Activated CD4-positive, alpha-beta T cell treated with anti-CD3 and anti-CD28 coated beads, Interleukin-2, amount 50 U/mL, for 24 hours (primary cell): Measurements from ENCODE around the gene LMO1.

Source experiments
- DNase-seq, 2 donors: peaks; one replicate each; pipeline ENCODE4 v3.0.0-alpha.2; 2020; ENCODE audit warnings: low read depth in 1 of 2, low spot score in 1 of 2

The LMO1 gene

GRCh38 chr11:8288824-8289491 is 25.3 kb upstream of the LMO1 start:
- no peak for DNase-seq

DNA sequence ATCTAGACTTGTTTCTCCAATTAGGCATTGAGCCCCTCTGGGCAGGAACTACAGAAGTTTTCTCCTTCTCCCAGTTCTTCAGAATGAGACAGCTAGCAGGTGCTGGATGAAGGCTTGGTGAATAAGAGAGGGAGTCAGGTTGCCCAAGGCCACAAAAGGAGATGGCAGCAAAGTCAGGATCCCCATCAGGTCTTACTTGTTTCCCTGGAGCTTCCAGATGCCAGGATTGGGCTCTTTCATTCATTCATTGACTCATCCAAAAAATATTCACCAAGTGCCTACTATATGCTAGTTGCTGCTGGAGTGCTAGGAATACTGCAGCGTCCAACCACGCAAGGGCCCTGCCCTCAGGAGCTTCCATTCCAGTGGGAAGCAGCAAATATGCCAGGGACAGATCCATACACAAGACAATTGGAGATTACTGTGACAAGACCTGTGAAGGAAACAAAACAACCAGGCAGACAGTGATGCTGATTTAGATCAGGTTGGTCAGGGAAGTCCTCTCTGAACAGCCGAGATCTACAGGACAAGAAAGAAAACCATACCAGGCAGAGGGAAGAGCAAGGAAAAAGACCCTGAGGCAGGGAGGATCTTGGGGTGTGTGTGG is 24.6 kb upstream of the LMO1 start:
- no peak for DNase-seq

GRCh38 chr11:8287703-8288102 is 24.0 kb upstream of the LMO1 start:
- DNase-seq = no peak

GRCh38 chr11:8287297-8287696 is 23.6 kb upstream of the LMO1 start:
- no peak for DNase-seq

- DNase-seq = no peak
These were observed 23.2 kb upstream of the LMO1 start for GRCh38 chr11:8286886-8287285.

DNA sequence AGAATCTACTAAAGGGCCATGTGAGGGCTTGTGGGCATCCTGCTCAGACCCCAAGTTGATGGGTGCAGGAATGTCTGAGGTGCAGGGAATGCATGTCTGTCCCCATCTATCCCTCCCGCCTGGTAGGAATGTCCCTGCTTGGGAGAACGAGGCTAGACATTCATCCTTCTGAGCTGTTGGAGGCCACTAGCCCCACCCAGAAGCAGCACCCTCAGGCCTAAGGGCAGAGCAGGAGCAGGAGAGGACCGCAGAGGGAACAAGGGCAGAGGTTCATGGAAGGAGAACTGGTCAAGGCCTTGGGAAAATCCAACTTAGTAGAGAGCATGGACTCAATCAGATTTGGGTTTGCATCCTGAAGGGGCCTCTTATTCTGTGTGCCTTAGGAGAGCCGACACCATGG is 22.1 kb upstream of the LMO1 start:
- DNase-seq = no peak

GRCh38 chr11:8285228-8285627 is 21.6 kb upstream of the LMO1 start:
- no peak for DNase-seq

GRCh38 chr11:8283465-8284230 is 20.0 kb upstream of the LMO1 start:
- no peak for DNase-seq

DNA sequence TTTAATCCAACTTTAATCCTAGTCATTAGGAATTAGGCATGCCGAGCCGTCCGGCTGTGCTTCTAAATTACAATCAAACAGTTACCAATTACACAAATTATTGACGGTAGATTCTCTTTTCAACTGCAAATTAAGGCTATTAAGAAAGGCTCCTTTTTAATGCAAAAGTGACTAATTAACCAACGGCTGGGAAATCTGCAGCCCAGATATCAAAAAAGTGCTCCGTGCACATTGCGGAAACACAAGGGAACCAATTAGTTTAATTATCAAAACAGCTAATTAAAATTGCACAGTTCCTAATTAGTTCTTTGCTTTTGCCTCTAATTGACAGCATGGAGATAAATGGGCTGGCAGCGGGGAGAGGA is 19.4 kb upstream of the LMO1 start:
- no peak for DNase-seq

DNA sequence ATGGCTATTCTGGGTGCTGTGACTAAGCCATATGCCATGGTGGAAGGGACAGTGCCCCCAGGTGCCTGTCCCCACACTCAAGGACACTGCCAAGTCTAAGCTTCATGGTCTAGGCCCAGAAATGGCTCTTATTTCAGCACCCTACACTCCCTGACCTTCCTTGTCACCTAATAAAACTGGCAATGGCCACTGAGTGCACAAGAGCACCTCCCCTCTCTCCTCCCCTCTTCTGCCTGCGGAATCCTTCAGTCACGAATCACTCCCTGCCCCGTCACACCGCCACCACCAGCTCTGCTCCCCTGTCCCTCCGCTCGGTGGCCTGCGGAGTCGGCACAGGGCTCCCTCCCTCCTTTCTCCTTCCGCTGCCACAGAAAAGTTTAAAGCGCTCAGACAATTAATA is 19.0 kb upstream of the LMO1 start:
- DNase-seq = no peak

- no peak for DNase-seq
These were observed 17.6 kb upstream of the LMO1 start for GRCh38 chr11:8281266-8281665.

DNA sequence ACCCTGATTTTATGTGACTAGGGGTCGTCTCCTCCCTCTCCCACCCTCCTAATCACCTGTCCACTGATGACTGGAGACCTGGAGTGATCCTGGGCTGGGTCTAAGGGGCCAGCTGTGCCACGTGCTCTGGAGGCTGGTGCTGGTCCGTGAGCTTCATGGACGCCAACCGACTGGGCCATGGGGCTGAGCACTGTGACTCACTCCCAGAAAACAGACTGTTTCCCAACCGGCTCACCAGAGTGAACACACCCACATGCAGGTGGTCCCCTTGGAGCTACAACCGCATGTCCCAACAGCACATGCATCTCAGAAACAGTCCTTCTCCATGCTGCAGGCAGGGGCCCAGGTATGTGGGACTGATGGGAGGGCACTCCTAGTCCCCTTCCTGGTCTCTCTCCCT is 14.0 kb upstream of the LMO1 start:
- no peak for DNase-seq

DNA sequence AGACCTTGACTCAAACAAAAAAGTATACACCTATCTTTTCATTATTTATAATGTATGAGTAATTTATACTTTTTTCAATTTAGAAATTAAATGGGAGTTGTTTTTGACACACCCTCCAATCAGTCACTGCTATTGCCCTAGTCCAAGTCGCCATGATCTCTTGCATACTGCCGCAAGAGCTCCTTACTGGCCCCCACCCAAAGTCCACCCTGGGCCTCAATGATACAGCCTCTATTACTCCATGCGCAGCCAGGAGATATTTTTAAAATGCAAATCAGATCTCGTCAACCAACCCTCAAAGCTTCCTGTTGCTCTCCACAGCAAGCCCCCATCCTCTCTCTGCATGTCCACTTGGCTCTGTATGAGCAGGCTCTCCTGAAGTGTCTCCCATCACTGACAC is 12.8 kb upstream of the LMO1 start:
- DNase-seq = no peak

GRCh38 chr11:8273287-8273686 is 9.6 kb upstream of the LMO1 start:
- DNase-seq = no peak

GRCh38 chr11:8271106-8271886 is 7.6 kb upstream of the LMO1 start:
- no peak for DNase-seq

GRCh38 chr11:8269636-8270035 is 6.0 kb upstream of the LMO1 start:
- DNase-seq = no peak

DNA sequence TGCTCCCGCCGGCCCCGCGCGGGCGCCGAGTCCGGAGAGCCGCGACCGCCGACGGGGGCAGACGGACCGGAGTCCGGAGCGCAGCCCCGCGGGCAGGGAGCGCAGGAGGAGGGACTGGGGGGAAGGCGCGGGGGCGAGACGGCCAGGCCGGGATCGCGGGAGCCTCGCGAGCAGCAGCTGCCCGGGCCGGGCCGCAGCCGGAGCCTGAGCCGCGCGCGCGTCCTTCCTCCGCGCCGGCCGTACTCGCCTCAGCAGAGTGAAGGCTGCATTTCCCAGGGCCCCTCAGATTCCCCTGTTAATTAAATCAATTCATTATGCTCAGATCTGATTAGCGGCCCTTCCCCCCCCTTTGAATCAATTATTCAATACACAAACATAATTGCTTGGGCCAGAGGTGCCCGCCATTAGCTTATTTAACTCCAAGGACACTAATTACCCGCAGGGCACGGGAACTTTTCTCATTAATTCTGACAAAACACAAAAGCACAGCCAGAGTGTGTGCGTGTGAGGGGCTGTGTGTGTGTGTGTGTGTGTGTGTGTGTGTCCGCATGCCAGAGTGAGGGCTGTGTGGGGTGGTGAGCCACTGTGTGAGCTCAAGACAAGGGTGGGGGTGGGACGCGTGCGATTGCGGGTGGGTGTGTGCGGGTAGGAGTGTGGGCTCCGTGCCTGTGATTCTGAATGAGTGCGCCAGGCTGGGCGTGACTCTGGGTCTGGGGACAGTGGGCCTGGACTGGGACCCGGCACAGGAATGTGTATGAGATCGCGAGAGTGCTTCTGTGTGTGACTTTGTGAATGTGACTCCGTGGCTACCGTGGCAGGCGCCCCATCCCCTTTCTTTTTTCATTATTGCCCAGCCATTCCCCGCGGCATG is 5.1 kb upstream of the LMO1 start:
- no peak for DNase-seq

DNA sequence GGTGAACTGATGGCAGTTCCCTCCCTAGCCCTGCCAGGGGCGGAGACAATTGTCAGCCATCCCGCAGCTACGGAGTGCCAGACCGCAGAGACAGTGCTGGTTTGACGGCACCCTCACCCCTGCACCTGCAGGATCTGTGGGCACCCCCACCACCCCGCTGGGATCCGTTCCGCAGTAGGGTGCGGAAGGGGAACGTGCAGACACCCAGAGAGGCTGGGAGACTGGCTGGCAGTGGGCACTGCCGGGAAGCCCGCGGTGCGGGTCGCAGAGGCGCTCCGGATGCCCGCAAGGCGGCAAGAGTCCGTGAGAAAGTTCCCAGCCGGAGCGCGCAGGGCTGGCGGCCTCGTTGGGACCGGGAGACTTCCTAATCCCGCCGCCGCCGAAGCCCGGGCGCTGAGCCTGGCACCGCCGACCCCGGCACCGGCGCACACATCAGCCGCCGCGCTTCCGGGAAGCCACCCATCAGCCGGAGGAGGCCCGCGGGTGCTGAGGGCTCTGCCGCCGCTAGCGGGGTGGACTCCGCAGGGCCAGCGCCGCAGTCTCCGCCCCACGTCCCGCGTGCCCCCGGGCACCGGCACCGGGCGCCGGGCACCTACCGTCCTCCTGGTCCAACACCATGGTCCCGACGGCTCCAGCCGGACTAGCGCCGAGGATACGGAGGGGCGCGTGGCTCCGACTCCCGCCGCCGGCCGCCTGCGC is 4.3 kb upstream of the LMO1 start:
- DNase-seq = no peak

GRCh38 chr11:8267280-8267679 is 3.6 kb upstream of the LMO1 start:
- DNase-seq = no peak
